ENCODE data around the gene CLDN1. TPM values are rescaled to one million over a fixed set of nuclear protein-coding genes. Genes with fewer than 3 reads are reported as not detected.

The CLDN1 gene
- total RNA-seq, 1 experiment from 2014 or later = 1.0 TPM

- Histone ChIP-seq H3K23ac (ENCODE audit: insufficient read length, low read depth, low read length) (no peak overlapping the region), H3K14ac (ENCODE audit: insufficient read depth, low read length) (no peak overlapping the region), H2BK120ac (ENCODE audit: low read depth, low read length, poor library complexity, severe bottlenecking) (no peak overlapping the region), H3K56ac (ENCODE audit: insufficient read length, low read depth, low read length) (no peak overlapping the region), H2BK5ac (ENCODE audit: insufficient read length, low read length) (no peak overlapping the region), H3K79me1 (ENCODE audit: insufficient read depth, low read depth, low read length, poor library complexity, severe bottlenecking) (no peaks in the 10 kb centered on the region), H3K9me3 (ENCODE audit: control insufficient read depth, low read depth, low read length) (no peaks in the 10 kb centered on the region), H2AFZ (ENCODE audit: low read length) (no peak overlapping the region), H4K5ac (ENCODE audit: insufficient read length, low read depth, low read length) (no peak overlapping the region), H3K27me3 (ENCODE audit: insufficient read depth, low read length) (no peaks in the 10 kb centered on the region), H2BK15ac (ENCODE audit: low read depth, low read length) (no peak overlapping the region), H2AK5ac (ENCODE audit: insufficient read length, low read length) (no peak overlapping the region), H3K23me2 (ENCODE audit: insufficient read length, low read depth, low read length, poor library complexity, severe bottlenecking) (no peaks in the 10 kb centered on the region), H3K9ac (ENCODE audit: extremely low read depth, insufficient read length, low read length) (no peak overlapping the region), H4K8ac (replicated peaks; ENCODE audit: insufficient read length, low read depth, low read length) (no peak overlapping the region), H3K27ac (ENCODE audit: insufficient read length, low read depth, low read length) (no peak overlapping the region), H3K18ac (ENCODE audit: insufficient read length, low read depth, low read length) (no peak overlapping the region), H2BK20ac (ENCODE audit: low read depth, low read length, poor library complexity, severe bottlenecking) (no peak overlapping the region), H3K4ac (ENCODE audit: low read depth, low read length) (no peak overlapping the region), H3K4me1 (ENCODE audit: insufficient read depth, low read length) (no peaks in the 10 kb centered on the region), H3T11ph (ENCODE audit: low read length) (no peak overlapping the region), H3K4me2 (ENCODE audit: insufficient read depth, insufficient read length, low read length) (no peak overlapping the region), H3K79me2 (ENCODE audit: insufficient read depth, low read length) (no peaks in the 10 kb centered on the region), H4K91ac (ENCODE audit: insufficient read length, low read depth, low read length) (no peak overlapping the region), H2BK12ac (ENCODE audit: insufficient read length, low read depth, low read length) (no peak overlapping the region), H4K20me1 (ENCODE audit: control insufficient read depth, insufficient read depth, insufficient read length) (no peaks in the 10 kb centered on the region)
- Mint-ChIP-seq H3K27ac (no peak overlapping the region), H3K4me3 (no peak overlapping the region), H3K27me3 (ENCODE audit: low read depth) (no peaks in the 10 kb centered on the region; the same call in 1 of the 2 replicates), H3K9me3 (peaks cover 0 to 4% of the 10 kb centered on the region in 2 experiments; a peak in 2 of 5 replicates), H3K4me1 (peaks cover 5 to 9% of the 10 kb centered on the region in 2 experiments), H3K36me3 (ENCODE audit: insufficient read depth in 1 of 3, low read depth in 3 of 3) (peaks cover 0 to 5% (median 0%) of the 10 kb centered on the region in 3 experiments; a peak in 1 of 7 replicates)
- no peak for TF ChIP-seq CTCF (conservative IDR thresholded peaks at IDR 0.05)
- no CpG with 5 or more reads among the region's 1 CpG for WGBS (ENCODE audit: extremely low coverage, insufficient read length, low lambda C conversion rate)
- no peak for DNase-seq
These were observed 30.7 kb upstream of the CLDN1 start for GRCh38 chr3:190352861-190353457.

All from H9 (cell line).